IPS-18c (cell line): Measurements from ENCODE around the gene HERC2.
"Not testable (repeated sequence)": the region's sequence is repeated elsewhere in the genome, so short reads cannot be mapped to it uniquely, and the experiment has no call there.

Experiments
- H3K4me3 ChIP-seq: 2 replicates; pipeline ENCODE4 v1.7.0; 2013; ENCODE audit warnings: low read depth, mild to moderate bottlenecking, low read length, moderate library complexity; ENCODE audit not compliant: insufficient read depth
- H3K9me3 ChIP-seq: one replicate; pipeline ENCODE4 v1.6.1; 2013; ENCODE audit warnings: mild to moderate bottlenecking, low read length, moderate library complexity; ENCODE audit not compliant: control insufficient read depth, insufficient read depth

Gene HERC2

DNA sequence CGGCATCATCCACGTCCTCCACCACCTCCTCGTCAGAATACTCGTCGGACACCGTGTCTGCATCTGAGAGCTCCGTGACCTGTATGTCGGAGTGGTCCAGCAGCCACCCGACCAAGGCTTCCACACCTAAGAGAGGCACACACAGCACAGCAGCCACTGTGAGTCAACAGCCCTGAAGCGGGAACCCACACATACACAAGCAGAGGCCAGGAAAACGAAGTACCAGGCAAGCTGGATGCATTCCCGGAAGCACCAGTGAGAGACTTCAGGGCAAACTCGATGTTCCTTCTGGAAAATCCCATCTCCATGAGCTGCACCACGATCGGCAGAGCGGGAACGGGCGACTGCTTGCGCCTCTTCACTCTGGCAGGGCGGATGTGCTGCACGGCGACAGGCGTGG lies 119.9 kb downstream of the HERC2 start:
- H3K9me3 ChIP-seq, H3K4me3 ChIP-seq: not testable (repeated sequence)

DNA sequence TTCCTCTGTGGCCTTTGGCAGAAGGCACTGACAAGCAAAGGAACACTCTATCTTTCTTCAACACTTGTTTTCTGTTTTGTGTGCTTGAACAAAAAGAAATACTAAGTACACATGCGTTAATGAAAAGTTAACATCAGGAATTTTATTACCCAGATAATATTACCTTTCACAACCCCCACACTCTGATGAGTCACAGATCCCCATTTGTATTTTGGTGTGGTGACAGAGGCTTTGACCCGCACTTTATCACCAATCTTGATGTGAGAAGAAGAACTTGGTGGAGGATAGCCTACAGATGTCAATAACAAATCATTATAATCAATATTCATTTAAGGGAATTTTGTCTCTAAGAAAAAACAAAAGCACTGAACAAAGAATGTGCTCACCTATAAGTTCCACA lies 123.8 kb downstream of the HERC2 start:
- H3K9me3 ChIP-seq, H3K4me3 ChIP-seq: not testable (repeated sequence)

DNA sequence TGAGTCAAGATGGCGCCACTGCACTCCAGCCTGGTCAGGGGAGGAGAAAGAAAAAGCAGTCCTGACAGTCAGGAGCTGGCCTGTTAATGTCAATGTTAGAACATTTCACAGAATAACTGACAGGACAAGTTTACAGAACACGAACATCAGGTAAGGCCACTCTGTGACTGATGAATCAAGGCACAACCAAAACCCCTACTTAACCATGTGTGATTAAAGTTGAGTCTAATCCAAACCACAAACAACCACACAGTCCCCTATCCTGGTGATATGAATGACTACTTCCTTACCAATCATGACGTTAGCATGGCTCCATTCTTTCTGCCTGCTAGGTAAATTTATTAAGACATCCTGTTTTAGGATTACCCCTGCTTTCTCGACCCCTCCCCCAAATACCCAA lies 124.3 kb downstream of the HERC2 start:
- H3K4me3 ChIP-seq = not testable (repeated sequence)

DNA sequence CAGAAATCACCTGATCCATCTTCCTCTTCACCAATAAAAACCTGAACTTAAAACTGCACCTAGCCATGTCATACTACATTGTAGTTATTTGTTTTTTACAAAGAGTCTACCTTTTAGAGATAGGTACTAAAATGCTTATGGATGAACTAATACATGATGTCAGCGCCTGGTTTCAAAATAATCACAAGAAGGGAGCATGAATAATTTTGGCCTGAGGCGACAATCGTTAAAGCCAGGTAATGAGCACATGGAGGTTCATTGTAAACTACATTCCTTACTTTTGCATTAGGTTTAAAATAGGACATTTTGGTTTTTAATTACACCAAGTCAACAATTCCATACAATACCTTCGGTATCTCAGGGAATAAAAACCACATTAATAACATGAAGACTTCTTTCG lies 125.4 kb downstream of the HERC2 start:
- H3K4me3 ChIP-seq, H3K9me3 ChIP-seq: not testable (repeated sequence)

More for the DNA sequence above, 124.3 kb downstream of the HERC2 start:
- H3K9me3 ChIP-seq = not testable (repeated sequence)

DNA sequence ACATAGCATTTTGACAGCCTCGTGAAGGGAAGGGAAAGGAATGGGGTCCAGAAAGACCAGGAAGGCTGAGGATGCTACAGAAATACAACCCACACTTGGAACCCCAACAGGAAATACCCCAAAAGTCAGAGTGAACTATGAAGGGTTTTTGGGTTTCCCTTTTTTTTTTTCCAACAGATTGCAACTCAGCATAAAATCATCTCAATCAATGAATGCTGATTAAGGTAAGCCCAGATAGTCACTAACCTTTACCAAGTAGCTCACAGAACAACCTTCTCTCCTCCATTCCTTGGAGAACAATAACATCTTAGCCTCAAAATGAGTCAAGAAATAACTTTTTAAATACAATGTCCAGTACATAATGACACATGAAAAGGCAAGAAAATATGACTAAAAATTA lies 129.2 kb downstream of the HERC2 start:
- Histone ChIP-seq H3K4me3 (no peak overlapping the region), H3K9me3 (peaks cover 2% of the 10 kb centered on the region)

DNA sequence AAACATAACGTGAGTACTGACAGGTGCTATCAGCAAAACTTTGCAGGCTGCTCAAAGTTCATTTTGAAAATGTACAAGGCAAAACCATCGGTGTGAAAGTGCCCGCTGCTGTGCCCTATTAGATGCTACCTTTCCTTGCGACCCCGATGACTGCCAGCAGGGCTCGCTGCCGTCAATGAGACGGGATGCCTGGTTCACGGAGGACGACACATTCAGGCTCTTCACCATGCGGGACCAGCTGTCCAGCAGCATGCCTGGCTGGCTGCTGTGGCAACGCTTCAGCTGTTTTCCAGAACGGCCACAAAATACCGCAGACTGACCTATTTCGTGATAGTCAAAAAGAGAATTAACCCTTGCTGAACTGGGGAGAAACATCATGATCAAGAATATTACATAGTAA lies 130.1 kb downstream of the HERC2 start:
- Histone ChIP-seq H3K9me3 (peaks cover 2% of the 10 kb centered on the region), H3K4me3 (no peak overlapping the region)

DNA sequence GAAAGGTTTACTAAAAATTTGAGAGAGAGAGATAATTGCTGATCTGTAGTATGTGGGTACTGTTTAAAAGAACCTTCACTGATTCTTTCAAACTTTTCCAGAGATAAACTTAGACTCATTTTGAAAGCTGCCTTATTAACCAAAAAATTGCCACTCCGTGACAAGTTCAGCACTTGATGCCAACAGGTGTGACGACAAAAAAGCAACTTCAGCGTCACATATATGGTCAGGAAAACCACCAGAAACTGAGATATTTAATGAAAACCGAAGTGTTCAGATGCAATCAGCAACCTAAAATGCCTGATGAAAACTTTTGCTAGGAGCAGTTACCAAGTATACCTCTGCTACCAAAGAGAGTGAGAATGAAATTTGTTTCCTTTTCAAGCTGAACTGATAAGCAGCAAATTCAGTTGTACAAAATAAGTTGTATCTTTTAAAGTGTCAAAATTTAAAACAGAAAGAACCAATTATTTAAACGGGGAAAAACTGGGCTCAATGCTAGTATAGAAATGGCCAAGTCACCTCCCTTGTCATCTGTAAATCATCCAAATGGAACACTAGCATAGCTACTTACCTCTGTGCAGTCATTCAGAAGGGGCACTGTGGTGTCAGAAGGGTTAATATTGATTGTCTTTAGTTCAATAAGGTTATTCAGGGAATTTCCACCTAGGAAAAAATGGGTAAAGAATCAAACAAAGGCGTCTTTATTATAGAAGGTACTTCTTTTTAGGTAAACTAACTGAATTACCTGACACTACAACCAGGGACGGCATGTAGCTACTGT lies 131.4 kb downstream of the HERC2 start:
- Histone ChIP-seq H3K9me3 (peaks cover 2% of the 10 kb centered on the region), H3K4me3 (no peak overlapping the region)

DNA sequence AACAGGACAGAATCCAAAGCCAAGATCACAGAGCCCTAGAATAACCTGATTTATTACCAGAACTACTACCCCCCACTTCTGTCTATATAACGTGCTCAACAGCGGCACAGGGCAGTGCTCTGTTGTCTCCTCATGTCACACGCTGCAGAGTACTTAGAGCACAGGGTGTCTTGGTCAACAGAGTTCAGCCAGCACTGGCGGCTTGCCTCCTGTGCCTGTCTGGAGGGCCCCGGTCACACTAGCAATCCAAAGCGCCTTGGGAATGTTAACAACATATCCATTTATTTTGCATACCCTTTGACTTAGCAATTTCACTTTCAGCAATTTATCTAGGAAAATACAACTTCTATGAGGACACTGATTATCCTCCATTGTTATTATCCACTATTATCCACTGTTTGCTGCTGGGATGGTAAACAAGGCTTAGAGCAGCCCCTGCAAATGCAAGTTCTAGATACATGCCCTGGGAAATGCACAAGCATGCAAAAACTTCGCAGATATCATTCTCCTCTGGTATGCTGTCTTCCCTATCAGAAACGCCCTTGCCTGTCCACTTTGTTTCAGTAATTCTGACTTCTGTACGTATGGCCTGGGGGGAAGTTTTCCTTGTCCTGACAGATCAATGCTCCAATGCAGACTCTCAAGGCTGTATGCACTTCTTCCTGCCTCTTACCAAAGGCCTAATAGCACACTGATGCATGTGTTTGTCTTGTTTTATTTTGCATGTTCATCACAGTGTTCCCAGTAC lies 136.7 kb downstream of the HERC2 start:
- peaks cover 2% of the 10 kb centered on the region for H3K9me3 ChIP-seq
- H3K4me3 ChIP-seq = no peak overlapping the region

DNA sequence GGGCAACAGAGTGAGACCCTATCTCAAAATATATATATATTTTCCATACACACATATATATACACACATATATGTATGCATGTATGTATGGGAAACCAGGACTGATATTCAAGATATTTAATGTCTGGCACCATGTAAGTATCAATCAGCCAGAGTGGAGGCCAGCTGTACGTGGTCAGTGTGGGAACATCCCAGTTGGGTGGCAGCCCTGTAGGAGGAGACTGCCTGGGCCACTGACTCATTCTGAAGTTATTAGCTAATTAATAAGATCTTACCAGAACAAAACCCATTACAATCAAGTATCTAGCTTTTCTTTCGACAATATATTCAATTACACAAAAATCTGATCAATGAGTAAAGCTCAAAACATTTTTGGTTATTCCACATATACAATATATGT lies 137.8 kb downstream of the HERC2 start:
- Histone ChIP-seq H3K9me3 (peaks cover 2% of the 10 kb centered on the region), H3K4me3 (no peak overlapping the region)

DNA sequence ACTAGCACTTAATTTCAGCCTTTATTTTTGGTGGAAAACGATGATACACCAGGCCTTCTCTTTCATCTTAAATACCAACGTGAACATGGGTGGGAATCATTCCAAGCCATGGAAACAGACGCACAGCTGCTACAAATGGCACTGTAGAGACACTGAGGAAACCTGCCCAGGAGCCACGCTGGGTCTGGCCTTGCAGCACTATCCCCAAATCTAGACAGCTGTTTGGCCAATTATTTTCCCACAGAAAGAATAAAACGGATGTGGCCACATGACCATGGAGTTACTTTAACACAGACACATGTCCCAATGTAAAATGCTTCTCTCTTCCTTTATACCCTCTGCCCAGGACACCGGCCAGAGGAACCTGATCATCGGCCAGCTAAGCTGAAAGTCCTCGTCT lies 139.2 kb downstream of the HERC2 start:
- Histone ChIP-seq H3K9me3 (peaks cover 2% of the 10 kb centered on the region), H3K4me3 (no peak overlapping the region)

DNA sequence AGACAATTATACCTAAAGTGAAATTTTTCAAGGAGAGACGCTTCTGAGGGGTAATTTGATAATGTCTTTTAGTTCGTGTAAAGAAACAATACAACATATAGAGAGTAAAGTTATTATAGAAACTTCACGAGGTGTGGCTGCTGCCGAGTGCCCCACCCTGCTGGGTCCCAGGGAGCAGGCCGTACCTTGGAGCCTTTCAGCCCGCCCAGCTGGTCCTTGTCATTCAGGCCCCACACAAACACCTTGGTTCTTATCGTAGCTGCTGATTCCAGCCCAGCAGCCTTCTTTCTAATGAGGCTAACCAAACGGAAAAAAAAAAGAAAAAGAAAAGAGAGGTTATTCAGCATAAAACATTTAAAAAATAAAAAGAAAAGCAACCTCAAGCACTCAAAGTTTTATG lies 139.8 kb downstream of the HERC2 start:
- H3K4me3 ChIP-seq = no peak overlapping the region
- H3K9me3 ChIP-seq = peaks cover 2% of the 10 kb centered on the region

DNA sequence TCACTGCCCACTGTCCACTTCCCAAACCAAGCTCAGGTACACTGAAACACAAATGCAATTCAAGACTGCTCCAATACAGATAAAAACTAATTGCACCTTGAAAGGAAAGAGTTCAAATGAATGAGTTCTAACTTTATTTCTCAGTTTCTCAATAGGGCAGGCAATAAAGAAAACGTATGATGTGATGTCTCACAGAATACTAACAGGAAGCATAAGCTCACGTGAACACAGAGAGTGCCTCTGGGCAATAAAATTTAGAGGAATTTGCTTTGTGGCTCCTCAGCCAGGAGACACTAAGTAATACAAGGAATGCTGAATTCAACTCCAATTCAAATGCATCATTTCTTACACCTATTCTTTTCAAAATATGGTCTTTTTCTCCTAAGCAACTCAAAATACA lies 140.6 kb downstream of the HERC2 start:
- no peak overlapping the region for H3K4me3 ChIP-seq
- peaks cover 2% of the 10 kb centered on the region for H3K9me3 ChIP-seq

DNA sequence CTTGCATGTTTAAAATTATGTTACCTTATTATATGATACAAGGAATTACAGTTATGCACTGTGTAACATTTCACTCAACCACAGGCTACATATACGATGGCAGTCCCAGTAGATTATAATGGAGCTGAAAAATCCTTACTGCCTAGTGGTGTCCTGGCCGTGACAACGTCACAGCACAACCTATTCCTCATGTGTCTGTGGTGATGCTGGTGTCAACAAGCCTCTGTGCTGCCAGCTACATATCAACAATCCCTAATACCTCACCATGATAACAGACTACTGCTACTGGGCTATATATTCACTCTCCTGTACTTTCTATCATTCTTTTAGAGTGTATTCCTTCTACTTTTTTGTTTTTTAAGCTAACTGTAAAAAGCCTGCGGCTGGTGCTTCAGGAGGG lies 142.7 kb downstream of the HERC2 start:
- Histone ChIP-seq H3K9me3 (peaks cover 2% of the 10 kb centered on the region), H3K4me3 (no peak overlapping the region)

DNA sequence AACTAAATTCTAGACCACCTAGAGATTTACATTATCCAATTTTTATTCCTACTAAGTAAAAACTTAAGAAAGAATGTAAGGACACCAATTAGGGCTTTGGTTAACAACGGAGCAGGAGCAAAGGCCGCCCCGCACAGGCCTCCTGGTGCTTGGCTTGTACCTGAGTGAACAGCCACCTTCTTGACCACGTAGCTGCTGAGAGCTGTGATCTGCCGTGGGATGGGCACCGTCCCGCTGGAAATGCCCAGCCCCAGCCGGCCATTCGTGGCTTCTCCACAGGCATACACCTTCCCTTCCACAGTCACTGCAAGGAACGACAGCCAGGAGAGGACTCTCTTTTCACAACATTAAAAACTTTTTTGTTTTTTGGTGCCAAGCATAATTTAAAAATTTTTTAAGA lies 143.3 kb downstream of the HERC2 start:
- H3K4me3 ChIP-seq = no peak overlapping the region
- H3K9me3 ChIP-seq = peaks cover 2% of the 10 kb centered on the region

DNA sequence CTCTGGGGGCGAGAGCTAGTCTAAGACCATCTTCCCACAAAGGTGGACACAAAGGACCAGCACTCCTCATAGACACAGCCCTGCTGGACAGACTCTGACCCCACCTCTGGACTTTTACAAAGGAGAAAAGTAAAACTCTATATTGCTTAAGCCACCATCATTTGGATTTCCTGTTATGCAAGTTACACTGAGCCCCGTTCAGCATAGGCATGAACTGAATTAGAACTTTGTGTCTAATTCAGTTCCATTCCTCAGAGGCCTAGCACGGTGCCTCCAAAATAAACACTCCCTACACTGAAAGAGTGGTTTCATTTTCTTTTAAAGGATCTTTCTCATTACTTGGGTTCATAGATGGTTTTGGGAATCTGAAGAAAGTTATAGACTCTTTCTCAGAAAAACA lies 143.7 kb downstream of the HERC2 start:
- no peak overlapping the region for H3K4me3 ChIP-seq
- H3K9me3 ChIP-seq = peaks cover 2% of the 10 kb centered on the region

DNA sequence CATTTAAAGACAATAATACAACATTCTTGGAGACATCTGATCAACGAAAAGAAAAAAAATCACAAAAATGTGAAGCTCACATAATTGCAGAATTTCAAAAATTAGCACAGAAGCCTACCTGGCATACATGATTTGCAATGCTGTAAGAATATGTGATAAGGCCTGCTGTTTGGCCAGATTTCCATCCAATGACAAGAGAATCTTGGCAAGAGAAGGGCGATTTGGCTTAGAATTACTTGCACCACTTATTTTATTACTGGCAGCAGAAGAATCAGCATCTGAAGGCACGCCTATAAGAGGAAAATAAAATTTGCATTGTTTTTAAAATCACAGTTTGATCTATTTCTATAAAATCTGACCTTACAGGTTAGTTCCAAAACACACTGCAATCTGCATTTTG lies 152.6 kb downstream of the HERC2 start:
- H3K4me3 ChIP-seq = no peak overlapping the region
- H3K9me3 ChIP-seq = no peaks in the 10 kb centered on the region

DNA sequence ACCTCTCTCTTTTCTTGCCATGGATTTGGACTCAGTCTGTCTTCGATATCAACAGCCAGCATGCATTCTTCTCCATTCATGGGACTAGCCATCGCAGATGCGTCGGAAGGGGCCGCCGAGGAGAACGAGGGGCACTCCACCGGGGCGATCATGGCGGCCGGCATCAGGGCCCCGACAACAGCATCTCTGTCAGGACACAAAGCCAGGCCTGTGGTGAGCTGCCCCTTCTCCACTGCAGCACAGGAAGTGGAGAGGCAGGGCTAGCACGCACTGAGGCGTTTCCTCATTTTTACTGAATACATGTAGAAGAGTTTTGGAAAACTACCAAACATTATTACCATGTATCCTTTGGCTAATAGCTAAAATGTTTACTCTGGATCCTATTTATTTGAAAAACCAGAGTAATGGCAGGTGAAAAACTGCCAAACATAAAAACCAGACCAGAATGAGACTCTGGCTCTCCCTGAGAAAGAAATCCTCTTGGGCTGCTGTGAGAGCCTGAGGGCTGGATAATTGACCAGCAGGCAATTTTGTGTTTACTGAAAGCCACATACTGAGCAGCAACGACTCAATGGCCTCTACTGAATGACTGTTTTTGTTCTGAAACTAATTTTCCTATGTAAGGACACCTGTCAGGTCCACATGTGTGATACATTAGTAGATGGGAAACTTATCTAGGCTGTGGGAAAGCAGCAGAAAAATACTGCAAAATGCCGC lies 153.4 kb downstream of the HERC2 start:
- not testable (repeated sequence) for H3K9me3 ChIP-seq, H3K4me3 ChIP-seq

DNA sequence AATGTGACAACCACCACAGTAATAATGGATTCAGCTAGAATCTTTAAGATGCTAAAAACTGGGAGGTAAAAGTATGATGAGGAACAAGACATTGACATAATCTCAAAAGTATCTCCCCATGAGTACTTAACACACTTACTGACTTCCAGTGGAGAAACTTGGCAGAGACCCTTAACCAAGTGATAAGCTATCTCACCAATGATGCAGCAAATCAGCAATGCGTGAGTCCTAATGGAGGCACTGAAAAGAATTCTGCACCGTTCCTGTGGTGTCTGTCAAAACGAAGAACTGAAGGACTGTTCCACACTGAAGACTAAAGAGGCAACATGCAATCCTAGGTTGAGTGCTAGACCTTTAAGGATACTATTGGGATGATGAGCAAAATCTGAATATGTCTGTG lies 154.9 kb downstream of the HERC2 start:
- Histone ChIP-seq H3K4me3 (no peak overlapping the region), H3K9me3 (no peaks in the 10 kb centered on the region)
